GM10847 (cell line): ENCODE data around the gene RALGPS1.

Experiments used
- POLR2A ChIP-seq: IDR thresholded peaks from 2 replicates; pipeline ENCODE4 v1.6.1; 2011; ENCODE audit not compliant: insufficient read length; ENCODE audit errors: extremely low read depth

The RALGPS1 gene

DNA sequence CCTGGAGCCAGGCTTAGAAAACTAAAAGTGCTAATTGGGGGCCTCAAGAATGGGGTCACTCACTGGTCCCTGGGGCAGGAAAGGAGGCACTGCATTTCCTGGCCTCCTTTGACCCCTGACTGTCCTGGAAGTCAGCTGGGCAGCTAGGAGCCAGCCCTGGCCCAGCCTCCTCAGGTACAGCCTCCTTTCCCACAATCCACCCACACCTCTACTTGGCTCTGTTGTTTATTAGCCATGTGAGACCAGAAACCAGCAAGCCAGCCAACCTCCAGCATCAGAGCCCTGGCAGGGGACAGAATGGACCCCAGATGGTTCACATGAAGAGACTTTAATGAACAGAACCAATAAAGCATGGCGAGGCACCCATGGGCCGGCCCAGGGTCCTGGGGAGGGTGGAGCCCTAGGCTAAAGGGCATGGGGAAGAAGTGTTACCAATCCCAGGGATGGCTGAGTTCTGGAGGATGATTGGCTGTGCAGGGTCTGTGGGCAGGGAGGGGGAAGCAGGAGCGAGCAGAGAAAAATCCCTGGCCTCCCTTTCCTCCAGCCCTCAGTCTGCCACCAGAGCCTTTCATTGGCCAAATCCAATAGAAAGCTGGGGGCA lies 263.2 kb downstream of the RALGPS1 start:
- TF ChIP-seq POLR2A, result no peak

GRCh38 chr9:127178686-127179632 lies 264.4 kb downstream of the RALGPS1 start:
- TF ChIP-seq POLR2A, result no peak

GRCh38 chr9:127179633-127180441 lies 265.3 kb downstream of the RALGPS1 start:
- no peak for TF ChIP-seq POLR2A

GRCh38 chr9:127180457-127181314 lies 266.1 kb downstream of the RALGPS1 start:
- TF ChIP-seq POLR2A, result no peak

DNA sequence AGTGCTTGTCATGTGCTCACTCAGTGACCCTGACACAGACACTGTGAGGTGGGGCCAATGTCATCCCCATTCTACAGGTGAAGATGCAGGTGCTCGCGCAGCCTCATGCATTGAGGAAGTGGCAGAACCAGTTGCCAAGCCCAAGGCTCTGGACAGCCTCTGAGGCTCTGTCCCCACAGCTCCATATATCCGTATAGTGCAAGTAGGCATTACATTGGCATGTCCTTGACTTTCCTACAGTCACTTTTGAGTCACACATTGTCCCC lies 266.7 kb downstream of the RALGPS1 start:
- no peak for TF ChIP-seq POLR2A

- no peak for TF ChIP-seq POLR2A
Observed at GRCh38 chr9:127181595-127182190, 267.1 kb downstream of the RALGPS1 start.

DNA sequence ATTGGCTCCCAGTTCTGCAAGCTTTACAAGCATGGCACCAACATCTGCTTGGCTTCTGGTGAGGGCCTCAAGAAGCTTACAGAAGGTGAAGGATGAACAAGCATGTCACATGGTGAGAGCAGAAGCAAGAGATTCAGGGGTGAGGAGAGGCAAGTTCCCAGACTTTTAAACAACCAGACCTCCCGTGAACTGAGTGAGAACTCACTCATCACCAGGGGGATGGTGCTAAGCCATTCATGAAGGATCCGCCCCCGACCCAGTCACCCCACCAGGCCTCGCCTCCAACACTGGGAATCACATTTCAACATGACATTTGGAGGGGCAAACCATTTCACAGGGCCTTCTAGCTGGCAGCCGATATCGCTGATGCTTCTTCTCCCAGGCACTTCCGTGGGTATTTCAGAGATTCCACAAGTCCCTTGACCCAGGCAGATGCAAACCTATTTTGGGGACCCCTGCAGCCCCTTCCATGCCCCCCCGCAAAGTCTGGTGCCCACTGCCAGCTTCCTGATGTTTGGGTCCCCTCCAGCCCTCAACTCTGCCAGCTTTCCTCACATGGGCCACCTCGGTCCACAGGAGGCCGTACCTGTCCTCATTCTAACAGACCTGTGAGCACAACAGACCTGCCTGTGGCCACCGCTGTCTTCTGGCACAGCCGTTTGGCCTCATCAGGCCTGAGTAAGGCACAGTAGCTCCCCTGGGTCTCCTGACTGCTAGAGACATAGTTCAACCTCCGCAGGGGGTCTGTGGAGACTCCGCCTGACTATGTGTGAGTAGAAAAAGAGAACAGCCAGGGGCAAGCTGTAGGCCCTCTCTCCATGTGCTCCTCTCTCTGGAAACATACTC lies 268.5 kb downstream of the RALGPS1 start:
- TF ChIP-seq POLR2A, result no peak

DNA sequence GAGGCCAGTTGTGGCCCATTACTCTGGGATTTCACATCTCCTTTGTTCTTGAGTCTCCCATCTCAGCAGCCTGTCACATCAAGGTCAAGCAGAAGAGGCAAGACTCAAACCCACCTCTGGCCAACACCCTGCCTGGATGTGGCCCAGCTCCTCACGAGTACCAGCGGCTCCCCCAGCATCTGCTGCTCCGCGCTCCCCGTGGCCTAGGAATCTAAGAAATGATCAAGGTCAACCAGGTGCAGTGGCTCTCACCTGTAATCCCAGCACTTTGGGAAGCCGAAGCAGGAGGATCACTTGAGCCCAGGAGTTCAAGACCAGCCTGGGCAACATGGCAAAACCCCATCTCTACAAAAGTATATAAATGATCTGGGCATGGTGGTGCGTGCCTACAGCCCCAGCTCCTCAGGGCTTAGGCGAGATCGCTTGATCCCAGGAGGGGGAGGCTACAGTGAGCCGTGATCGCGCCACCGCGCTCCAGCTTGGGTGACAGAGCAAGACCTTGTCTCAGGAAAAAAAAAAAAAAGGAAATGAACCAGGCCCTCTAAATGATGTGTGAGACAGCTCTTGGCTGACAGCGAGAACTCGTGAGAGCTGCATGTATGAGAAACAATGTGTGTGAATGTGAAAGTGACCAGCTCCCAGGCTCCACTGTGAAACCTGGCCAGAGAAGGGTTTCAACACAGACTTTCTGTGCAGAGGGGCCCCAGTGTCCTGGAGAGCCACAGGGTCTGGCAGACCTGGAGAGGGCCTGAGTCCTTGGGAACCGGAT lies 269.4 kb downstream of the RALGPS1 start:
- no peak for TF ChIP-seq POLR2A

- TF ChIP-seq POLR2A, result no peak
Observed at GRCh38 chr9:127184641-127185040, 270.1 kb downstream of the RALGPS1 start.

DNA sequence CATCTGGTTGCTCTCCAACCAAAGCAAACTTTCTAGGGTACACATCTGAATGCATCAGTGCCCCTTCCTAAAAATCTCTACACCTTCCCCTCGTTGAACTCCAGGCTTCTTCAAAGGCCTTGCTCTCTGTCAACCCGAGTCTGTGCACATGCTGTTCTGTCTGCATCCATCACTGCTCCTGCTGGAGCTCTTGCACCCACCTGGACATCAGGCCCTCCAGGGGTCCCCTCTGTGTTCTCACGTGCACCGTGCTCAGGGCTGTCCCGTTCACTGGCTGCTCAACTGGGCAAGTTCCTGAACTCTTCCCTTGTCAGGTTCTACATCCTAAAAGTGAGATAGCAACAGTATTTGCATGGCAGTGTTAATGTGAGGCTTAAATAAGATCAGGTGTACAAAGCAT lies 270.6 kb downstream of the RALGPS1 start:
- TF ChIP-seq POLR2A, result no peak

- no peak for TF ChIP-seq POLR2A
Observed at GRCh38 chr9:127185931-127186781, 271.6 kb downstream of the RALGPS1 start.

DNA sequence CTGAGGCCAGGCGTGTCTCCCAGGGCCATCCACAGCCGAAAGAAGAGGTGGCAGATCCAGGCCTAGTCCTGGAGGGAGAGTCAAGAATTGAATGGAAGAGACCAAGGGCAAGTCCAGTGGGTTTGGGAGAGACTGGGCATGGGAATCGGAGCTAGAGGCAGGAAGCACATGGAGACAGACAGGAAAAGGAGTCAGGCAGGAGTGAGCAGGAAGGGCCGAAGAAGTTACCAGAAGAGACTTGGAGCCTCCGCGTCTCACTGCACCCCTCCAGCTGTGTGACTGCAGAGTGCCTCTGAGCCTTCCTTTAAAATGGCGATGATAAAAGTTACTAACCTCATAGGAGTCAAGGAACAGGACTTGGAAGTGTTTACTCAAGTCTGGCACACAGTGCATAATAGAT lies 272.2 kb downstream of the RALGPS1 start:
- no peak for TF ChIP-seq POLR2A
